Natural killer cell (primary cell): ENCODE results near the gene DCDC2. TPM values are rescaled to one million over a fixed set of nuclear protein-coding genes. Genes with fewer than 3 reads are reported as not detected.

Source experiments
- ATAC-seq, 3 donors: fragments of 150-1000 bp in 2 of 3; fragments of 200-7000 bp in 1 of 3; cut with Tn5 transposase; 1 replicate in 1 of 3; 2 replicates in 2 of 3; pipeline ENCODE4 v1.10.0; 2021; ENCODE audit warnings: mild to moderate bottlenecking in 2 of 3, moderate library complexity in 2 of 3
- DNase-seq, 2 donors: peaks; one replicate each; pipeline versions ENCODE4 v3.0.0 to v3.0.0-alpha.2; 2013 to 2021; ENCODE audit warnings: mixed read lengths in 1 of 2
- H3K27ac ChIP-seq: one replicate; pipeline ENCODE4 v1.5.1; 2013; ENCODE audit warnings: mild to moderate bottlenecking, low read length
- H3K27me3 ChIP-seq: one replicate; pipeline ENCODE4 v1.6.1; 2013; ENCODE audit warnings: low read length; ENCODE audit not compliant: control insufficient read depth, insufficient read depth
- H3K36me3 ChIP-seq: one replicate; pipeline ENCODE4 v1.6.1; 2013; ENCODE audit warnings: low read length; ENCODE audit not compliant: control insufficient read depth, insufficient read depth
- H3K4me1 ChIP-seq: one replicate; pipeline ENCODE4 v1.6.1; 2013; ENCODE audit warnings: low read length; ENCODE audit not compliant: control insufficient read depth, insufficient read depth
- H3K4me3 ChIP-seq: one replicate; pipeline ENCODE4 v1.5.1; 2013; ENCODE audit warnings: low read length
- H3K9me3 ChIP-seq: one replicate; pipeline ENCODE4 v1.6.1; 2013; ENCODE audit warnings: low read length; ENCODE audit not compliant: control insufficient read depth, insufficient read depth
- H3K27ac Mint-ChIP-seq, 2 donors: one replicate each; pipeline ENCODE4 v1.8.0; 2022; ENCODE audit warnings: mild to moderate bottlenecking in 2 of 2, mixed read lengths in 2 of 2, moderate library complexity in 1 of 2
- H3K27me3 Mint-ChIP-seq, 2 donors: one replicate each; pipeline ENCODE4 v1.8.0; 2022; ENCODE audit warnings: low read depth in 2 of 2, mixed read lengths in 2 of 2
- H3K36me3 Mint-ChIP-seq: one replicate; pipeline ENCODE4 v1.8.0; 2022; ENCODE audit warnings: mixed read lengths
- H3K4me1 Mint-ChIP-seq, 2 donors: one replicate each; pipeline ENCODE4 v1.8.0; 2022; ENCODE audit warnings: mixed read lengths in 2 of 2
- H3K4me3 Mint-ChIP-seq: one replicate; pipeline ENCODE4 v1.8.0; 2022; ENCODE audit warnings: mild to moderate bottlenecking, moderate library complexity, mixed read lengths
- H3K9me3 Mint-ChIP-seq, 2 donors: one replicate each; pipeline ENCODE4 v1.8.0; 2022; ENCODE audit warnings: mixed read lengths in 2 of 2
- CTCF ChIP-seq: fragments of 200-600 bp; IDR thresholded peaks from one replicate; pipeline ENCODE4 v1.8.0; 2022; ENCODE audit warnings: antibody characterized with exemption
- WGBS: methylation state at CpG from one replicate; pipeline ENCODE4 v1.1.7; 2013; ENCODE audit warnings: missing lambda C conversion rate; ENCODE audit not compliant: insufficient coverage; 5-methylcytosine and 5-hydroxymethylcytosine counted together
- intact Hi-C: fragments of 100-400 bp; cut with micrococcal nuclease; formaldehyde crosslinking; loops from one replicate; pipeline ENCODE4 v1.14.2; 2022
- total RNA-seq, 4 donors: library from RNA; stranded (reverse); fragments of 120-200 nt in 1 of 4; gene quantifications; one replicate each; pipeline versions ENCODE4 v1.2.3 to v1.2.4, GENCODE V29; 2013 to 2022

DCDC2 gene
- total RNA-seq, 3 donors from 2014 or later (not counting 1 experiment from before 2014, with no cell fraction given), result not detected

GRCh38 chr6:24193364-24193763 lies 164.5 kb downstream of the DCDC2 start:
- no peak overlapping the region for H3K4me3 Mint-ChIP-seq
- H3K4me3 ChIP-seq, result no peak overlapping the region
- no peak for DNase-seq
- peaks cover 4 to 23% of the 10 kb centered on the region in 2 donors for H3K27me3 Mint-ChIP-seq
- intact Hi-C loops, result no loop called here
- H3K27ac Mint-ChIP-seq, result no peak overlapping the region
- TF ChIP-seq CTCF, result no peak
- H3K4me1 Mint-ChIP-seq, result no peaks in the 10 kb centered on the region
- no peak overlapping the region for H3K27ac ChIP-seq
- no peaks in the 10 kb centered on the region for H3K27me3 ChIP-seq
- no peaks in the 10 kb centered on the region for H3K9me3 ChIP-seq
- no peak for ATAC-seq
- H3K4me1 ChIP-seq, result no peaks in the 10 kb centered on the region
- H3K36me3 ChIP-seq, result no peaks in the 10 kb centered on the region
- H3K36me3 Mint-ChIP-seq, result no peaks in the 10 kb centered on the region
- no peaks in the 10 kb centered on the region for H3K9me3 Mint-ChIP-seq

GRCh38 chr6:24191346-24191745 lies 166.5 kb downstream of the DCDC2 start:
- DNase-seq (no peak), ATAC-seq (no peak)
- Histone ChIP-seq H3K27ac (no peak overlapping the region), H3K27me3 (no peaks in the 10 kb centered on the region), H3K4me1 (no peaks in the 10 kb centered on the region), H3K36me3 (no peaks in the 10 kb centered on the region), H3K4me3 (no peak overlapping the region), H3K9me3 (no peaks in the 10 kb centered on the region)
- Mint-ChIP-seq H3K4me3 (no peak overlapping the region), H3K4me1 (no peaks in the 10 kb centered on the region), H3K36me3 (no peaks in the 10 kb centered on the region), H3K27me3 (peaks cover 4 to 23% of the 10 kb centered on the region in 2 donors), H3K9me3 (no peaks in the 10 kb centered on the region), H3K27ac (no peak overlapping the region)
- WGBS, result no CpG with 5 or more reads among the region's 2 CpGs
- no peak for TF ChIP-seq CTCF
- intact Hi-C loops, result no loop called here

- H3K4me3 Mint-ChIP-seq, result no peak overlapping the region
- intact Hi-C loops, result no loop called here
- 100% methylated on average over 5 of the region's 8 CpGs for WGBS
- Histone ChIP-seq H3K36me3 (no peaks in the 10 kb centered on the region), H3K27ac (no peak overlapping the region), H3K4me3 (no peak overlapping the region), H3K9me3 (no peaks in the 10 kb centered on the region), H3K4me1 (no peaks in the 10 kb centered on the region), H3K27me3 (no peaks in the 10 kb centered on the region)
- no peaks in the 10 kb centered on the region for H3K36me3 Mint-ChIP-seq
- no peak for TF ChIP-seq CTCF
- H3K4me1 Mint-ChIP-seq, result no peaks in the 10 kb centered on the region
- peaks cover 4 to 23% of the 10 kb centered on the region in 2 donors for H3K27me3 Mint-ChIP-seq
- no peak overlapping the region for H3K27ac Mint-ChIP-seq
- ATAC-seq, result no peak
- DNase-seq, result no peak
- H3K9me3 Mint-ChIP-seq, result no peaks in the 10 kb centered on the region
Measured at GRCh38 chr6:24188578-24189080, 169.2 kb downstream of the DCDC2 start.

GRCh38 chr6:24187965-24188577 lies 169.8 kb downstream of the DCDC2 start:
- H3K9me3 Mint-ChIP-seq, result peaks cover 0 to 1% of the 10 kb centered on the region in 2 donors
- Histone ChIP-seq H3K9me3 (no peaks in the 10 kb centered on the region), H3K27ac (no peak overlapping the region), H3K36me3 (no peaks in the 10 kb centered on the region), H3K27me3 (no peaks in the 10 kb centered on the region), H3K4me3 (no peak overlapping the region), H3K4me1 (no peaks in the 10 kb centered on the region)
- H3K27me3 Mint-ChIP-seq, result peaks cover 4 to 18% of the 10 kb centered on the region in 2 donors
- no peak for TF ChIP-seq CTCF
- no peaks in the 10 kb centered on the region for H3K36me3 Mint-ChIP-seq
- no peak for ATAC-seq
- H3K4me1 Mint-ChIP-seq, result no peaks in the 10 kb centered on the region
- no peak for DNase-seq
- intact Hi-C loops, result no loop called here
- no peak overlapping the region for H3K27ac Mint-ChIP-seq
- no peak overlapping the region for H3K4me3 Mint-ChIP-seq
